Large intestine (tissue), 3 donors: Measurements from ENCODE around the gene TBC1D5. TPM values are rescaled to one million over a fixed set of nuclear protein-coding genes. Genes with fewer than 3 reads are reported as not detected.
A peak's percentile ranks its signal among the peaks of the same experiment; 100 is the strongest.
"Not testable (repeated sequence)": the region's sequence is repeated elsewhere in the genome, so short reads cannot be mapped to it uniquely, and the experiment has no call there.

ENCODE experiments used
- DNase-seq, 2 donors: peaks; one replicate each; pipeline versions ENCODE4 v3.0.0 to v3.0.0-alpha.2; 2013
- H3K27ac ChIP-seq: one replicate; pipeline ENCODE4 v1.5.1; 2013; ENCODE audit warnings: low read length
- H3K27me3 ChIP-seq: 2 replicates; pipeline ENCODE4 v1.6.1; 2013; ENCODE audit warnings: low read length; ENCODE audit not compliant: control insufficient read depth, insufficient read depth
- H3K36me3 ChIP-seq: 2 replicates; pipeline ENCODE4 v1.6.1; 2013; ENCODE audit warnings: low read length; ENCODE audit not compliant: control insufficient read depth, insufficient read depth
- H3K4me1 ChIP-seq: one replicate; pipeline ENCODE4 v1.6.1; 2013; ENCODE audit warnings: low read length; ENCODE audit not compliant: control insufficient read depth, insufficient read depth
- H3K4me3 ChIP-seq: one replicate; pipeline ENCODE4 v1.5.1; 2013; ENCODE audit warnings: low read length
- H3K9me3 ChIP-seq: one replicate; pipeline ENCODE4 v1.6.1; 2013; ENCODE audit warnings: mild to moderate bottlenecking, low read depth, low read length, moderate library complexity; ENCODE audit not compliant: control insufficient read depth
- WGBS: methylation state at CpG from one replicate; pipeline ENCODE4 v1.1.5; 2013; ENCODE audit warnings: low lambda C conversion rate; ENCODE audit not compliant: insufficient coverage; 5-methylcytosine and 5-hydroxymethylcytosine counted together
- polyA plus RNA-seq: library from polyadenylated mRNA; unstranded; fragments of 120-200 nt; gene quantifications from one replicate; pipeline ENCODE4 v1.2.1, GENCODE V29; 2013

The TBC1D5 gene
- polyA plus RNA-seq, 1 donor: 35.7 TPM

DNA sequence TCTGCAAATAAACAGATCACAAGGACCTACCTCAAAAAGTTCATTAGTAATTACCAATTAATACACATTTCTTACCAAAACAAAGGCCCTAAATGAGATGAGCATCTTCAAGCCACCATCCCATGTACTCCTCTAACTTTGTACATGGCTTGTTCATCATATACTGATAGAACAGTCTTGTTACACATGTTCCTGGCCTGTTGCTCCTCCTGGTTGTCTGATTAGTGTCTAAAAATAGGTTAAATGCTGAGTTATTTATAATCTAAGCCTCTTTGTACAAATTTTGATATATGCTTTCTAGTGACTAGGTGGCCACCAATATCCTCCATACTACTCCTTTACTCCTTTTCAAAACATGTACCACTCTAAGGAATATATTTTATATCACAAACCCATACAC lies 25.0 kb downstream of the TBC1D5 start:
- Histone ChIP-seq H3K9me3 (no peaks in the 10 kb centered on the region), H3K4me3 (no peak overlapping the region), H3K27me3 (no peaks in the 10 kb centered on the region), H3K4me1 (no peaks in the 10 kb centered on the region), H3K36me3 (peaks cover 15% of the 10 kb centered on the region), H3K27ac (no peak overlapping the region)
- DNase-seq: no peak

DNA sequence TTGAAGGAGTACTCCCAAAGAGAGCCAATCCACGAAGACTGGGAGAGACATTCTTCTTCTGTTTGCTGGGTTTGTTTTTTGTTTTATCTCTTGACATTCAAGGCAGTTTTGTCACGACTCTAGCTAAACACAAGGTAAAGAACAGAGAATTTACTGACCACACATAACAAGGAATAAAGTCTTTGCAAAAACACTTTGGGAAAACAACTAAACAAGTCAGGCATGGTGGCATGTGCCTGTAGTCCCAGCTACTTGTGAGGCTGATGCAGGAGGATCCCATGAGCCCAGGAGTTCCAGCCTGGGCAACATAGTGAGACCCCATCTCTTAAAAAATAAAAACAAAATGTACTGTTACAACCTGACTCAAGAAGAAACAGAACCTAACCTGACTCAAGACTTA lies 28.0 kb downstream of the TBC1D5 start:
- H3K27ac ChIP-seq: no peak overlapping the region
- no peak for DNase-seq
- WGBS: 100% methylated on average over 2 of the region's 2 CpGs

DNA sequence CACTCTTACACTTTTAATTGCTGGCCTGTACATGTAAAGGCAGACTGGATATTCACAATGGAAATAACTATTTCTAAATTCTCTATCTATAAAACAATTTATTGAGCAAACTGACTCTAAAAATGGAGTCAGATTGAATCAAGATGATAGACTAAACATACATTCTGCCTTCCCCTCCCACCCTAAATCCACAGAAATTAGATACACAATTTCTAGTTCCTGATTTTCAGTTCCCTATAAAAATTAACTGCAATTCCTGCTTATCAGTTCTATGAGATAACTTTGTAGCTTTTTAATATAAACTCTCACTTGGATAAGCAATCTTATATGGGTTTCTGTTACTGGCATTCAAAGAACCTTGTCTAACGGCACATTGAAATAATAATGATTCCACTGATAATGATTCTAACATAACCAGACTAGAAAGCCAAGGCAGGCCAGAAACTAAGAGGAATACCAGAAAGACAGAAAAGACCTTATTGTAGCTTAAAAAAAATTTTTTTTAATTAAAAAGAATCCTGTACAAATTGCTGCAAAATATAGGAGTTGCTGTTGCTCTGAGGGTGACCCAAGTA lies 33.1 kb downstream of the TBC1D5 start:
- H3K27ac ChIP-seq: no peak overlapping the region
- no peak for DNase-seq
- no peaks in the 10 kb centered on the region for H3K4me1 ChIP-seq
- no peak overlapping the region for H3K4me3 ChIP-seq
- peaks cover 8% of the 10 kb centered on the region for H3K9me3 ChIP-seq
- H3K27me3 ChIP-seq: no peaks in the 10 kb centered on the region
- H3K36me3 ChIP-seq: peaks cover 6% of the 10 kb centered on the region
- no CpG with 5 or more reads among the region's 1 CpG for WGBS

More for the DNA sequence above, 28.0 kb downstream of the TBC1D5 start:
- no peaks in the 10 kb centered on the region for H3K9me3 ChIP-seq
- H3K4me1 ChIP-seq: no peaks in the 10 kb centered on the region
- peaks cover 15% of the 10 kb centered on the region for H3K36me3 ChIP-seq
- H3K4me3 ChIP-seq: no peak overlapping the region
- H3K27me3 ChIP-seq: no peaks in the 10 kb centered on the region

DNA sequence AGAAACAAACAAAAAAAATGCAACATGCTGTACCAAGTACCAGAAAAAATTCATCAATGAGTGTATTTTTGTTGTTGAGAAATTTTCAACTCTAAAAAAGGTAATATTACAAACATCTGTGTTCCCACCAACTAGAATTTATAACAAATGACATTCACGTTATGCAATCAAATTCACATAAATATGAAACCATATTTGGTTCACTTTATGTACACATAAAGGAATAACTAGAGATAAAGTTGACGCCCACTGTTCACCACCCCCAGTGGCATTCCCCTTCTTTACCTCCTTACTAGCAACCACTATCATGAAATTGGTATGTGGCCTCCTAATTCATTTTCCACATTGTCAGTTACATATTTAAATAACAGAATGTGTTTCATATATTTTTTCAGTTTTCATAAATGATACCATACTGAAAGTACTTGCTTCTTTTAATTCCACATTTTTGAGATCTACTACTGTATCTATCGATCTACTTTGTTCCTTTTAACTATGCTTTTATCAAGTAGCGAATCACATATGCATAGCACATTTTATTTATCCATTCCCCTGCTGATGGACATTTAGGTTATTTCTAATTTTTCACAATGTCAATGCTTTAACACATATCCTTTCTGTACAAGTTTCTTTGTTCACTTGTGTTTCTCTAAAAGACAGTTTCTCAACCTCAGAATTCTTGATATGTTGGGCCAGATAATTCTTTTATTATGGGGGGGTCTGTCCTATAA lies 34.5 kb downstream of the TBC1D5 start:
- H3K27ac ChIP-seq: no peak overlapping the region
- H3K36me3 ChIP-seq: no peaks in the 10 kb centered on the region
- H3K9me3 ChIP-seq: peaks cover 8% of the 10 kb centered on the region
- no peak overlapping the region for H3K4me3 ChIP-seq
- DNase-seq: no peak
- WGBS: 75% methylated on average over 2 of the region's 4 CpGs
- no peaks in the 10 kb centered on the region for H3K4me1 ChIP-seq
- H3K27me3 ChIP-seq: no peaks in the 10 kb centered on the region

DNA sequence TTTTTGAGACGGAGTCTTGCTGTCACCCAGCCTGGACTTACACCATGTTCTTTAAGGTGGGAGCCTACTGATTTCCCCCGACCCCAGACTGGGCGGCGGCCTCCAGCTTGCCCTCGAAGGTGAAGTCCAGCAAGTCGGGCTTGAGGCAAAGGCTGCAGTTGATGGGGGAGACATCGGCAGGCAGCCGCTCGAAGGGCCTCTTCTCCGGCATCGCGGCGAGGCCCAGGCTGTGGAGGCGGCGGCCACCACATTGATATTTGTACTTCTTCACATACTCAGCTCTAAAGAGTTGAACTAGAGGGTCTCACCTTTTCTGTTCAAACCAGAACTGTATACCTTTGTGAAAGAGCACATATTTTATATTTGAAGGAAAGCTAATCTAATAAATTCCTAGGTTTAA lies 36.4 kb downstream of the TBC1D5 start:
- not testable (repeated sequence) for H3K4me3 ChIP-seq, H3K27me3 ChIP-seq, DNase-seq, H3K4me1 ChIP-seq, H3K36me3 ChIP-seq, H3K27ac ChIP-seq, H3K9me3 ChIP-seq
- no CpG with 5 or more reads among the region's 15 CpGs for WGBS

DNA sequence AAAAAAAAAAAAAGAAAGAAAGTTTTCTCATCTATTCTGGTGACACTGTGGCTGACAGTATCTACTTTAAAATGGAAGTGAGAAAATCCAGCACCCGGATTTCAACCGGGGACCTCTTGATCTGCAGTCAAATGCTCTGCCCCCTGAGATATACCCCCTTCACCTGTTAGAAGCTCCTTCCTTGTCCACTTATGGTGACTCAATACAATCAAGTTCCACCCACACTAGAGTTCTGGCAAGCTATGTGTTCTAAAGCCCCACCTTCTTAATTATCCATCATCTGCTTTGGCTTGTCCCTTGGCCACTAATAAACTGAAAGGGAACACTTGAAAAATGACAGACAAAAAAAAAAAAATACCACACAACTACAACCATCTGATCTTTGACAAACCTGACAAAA lies 42.6 kb downstream of the TBC1D5 start:
- not testable (repeated sequence) for H3K9me3 ChIP-seq, H3K4me1 ChIP-seq, H3K4me3 ChIP-seq, H3K27me3 ChIP-seq, DNase-seq, H3K27ac ChIP-seq, H3K36me3 ChIP-seq
- 100% methylated on average over 1 of the region's 2 CpGs for WGBS

DNA sequence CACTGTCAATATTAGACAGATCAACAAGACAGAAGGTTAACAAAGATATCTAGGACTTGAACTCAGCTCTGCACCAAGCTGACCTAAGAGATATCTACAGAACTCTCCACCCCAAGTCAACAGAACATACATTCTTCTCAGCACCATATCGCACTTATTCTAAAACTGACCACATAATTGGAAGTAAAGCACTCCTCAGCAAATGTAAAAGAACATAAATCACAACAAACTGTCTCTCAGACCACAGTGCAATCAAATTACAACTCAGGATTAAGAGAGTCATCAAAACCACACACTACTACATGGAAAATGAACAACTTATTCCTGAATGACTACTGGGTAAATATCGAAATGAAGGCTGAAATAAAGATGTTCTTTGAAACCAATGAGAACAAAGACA lies 46.8 kb downstream of the TBC1D5 start:
- H3K36me3 ChIP-seq, DNase-seq, H3K4me1 ChIP-seq, H3K27ac ChIP-seq, H3K9me3 ChIP-seq, H3K4me3 ChIP-seq, H3K27me3 ChIP-seq: not testable (repeated sequence)
- WGBS: 88% methylated on average over 1 of the region's 2 CpGs

DNA sequence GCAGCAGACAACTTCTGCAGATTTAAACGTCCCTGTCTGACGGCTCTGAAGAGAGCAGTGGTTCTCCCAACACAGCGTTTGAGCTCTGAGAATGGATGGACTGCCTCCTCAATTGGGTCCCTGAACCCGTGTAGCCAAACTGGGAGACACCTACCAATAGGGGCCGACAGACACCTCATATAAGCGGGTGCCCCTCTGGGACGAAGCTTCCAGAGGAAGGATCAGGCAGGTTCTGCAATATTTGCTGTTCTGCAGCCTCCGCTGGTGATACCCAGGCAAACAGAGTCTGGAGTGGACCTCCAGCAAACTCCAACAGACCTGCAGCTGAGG lies 48.8 kb downstream of the TBC1D5 start:
- not testable (repeated sequence) for DNase-seq, H3K27ac ChIP-seq, H3K4me3 ChIP-seq, H3K4me1 ChIP-seq, H3K36me3 ChIP-seq, H3K9me3 ChIP-seq, H3K27me3 ChIP-seq
- WGBS: 80% methylated on average over 1 of the region's 8 CpGs

DNA sequence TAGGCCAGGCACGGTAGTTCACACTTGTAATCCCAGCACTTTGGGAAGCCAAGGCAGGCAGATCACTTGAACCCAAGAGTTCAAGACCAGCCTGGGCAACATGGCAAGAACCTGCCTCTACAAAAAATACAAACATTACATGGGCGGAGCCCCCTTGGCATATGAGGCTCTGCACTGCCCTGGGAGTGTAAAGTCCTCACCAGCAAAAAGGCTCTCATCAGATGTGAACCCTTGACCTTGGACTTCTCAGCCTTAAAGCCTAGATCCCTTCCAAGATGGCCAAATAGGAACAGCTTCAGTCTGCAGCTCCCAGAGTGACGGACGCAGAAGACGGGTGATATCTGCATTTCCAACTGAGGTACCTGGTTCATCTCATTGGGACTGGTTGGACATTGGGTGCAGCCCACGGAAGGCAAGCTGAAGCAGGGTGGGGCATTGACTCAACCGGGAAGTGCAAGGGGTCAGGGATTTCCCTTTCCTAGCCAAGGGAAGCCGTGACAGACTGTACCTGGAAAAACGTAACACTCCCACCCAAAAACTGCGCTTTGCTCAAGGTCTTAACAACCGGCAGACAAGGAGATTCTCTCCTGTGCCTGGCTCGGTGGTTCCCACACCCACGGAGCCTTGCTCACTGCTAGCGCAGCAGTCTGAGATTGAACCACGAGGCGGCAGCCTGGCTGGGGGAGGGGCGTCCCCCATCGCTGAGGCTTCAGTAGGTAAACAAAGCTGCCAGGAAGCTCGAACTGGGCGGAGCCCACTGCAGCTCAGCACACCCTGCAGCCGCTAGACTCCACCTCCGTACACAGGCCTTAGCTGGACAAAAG lies 49.4 kb downstream of the TBC1D5 start:
- DNase-seq, H3K27me3 ChIP-seq, H3K27ac ChIP-seq, H3K9me3 ChIP-seq, H3K4me1 ChIP-seq, H3K4me3 ChIP-seq, H3K36me3 ChIP-seq: not testable (repeated sequence)
- no CpG with 5 or more reads among the region's 22 CpGs for WGBS

DNA sequence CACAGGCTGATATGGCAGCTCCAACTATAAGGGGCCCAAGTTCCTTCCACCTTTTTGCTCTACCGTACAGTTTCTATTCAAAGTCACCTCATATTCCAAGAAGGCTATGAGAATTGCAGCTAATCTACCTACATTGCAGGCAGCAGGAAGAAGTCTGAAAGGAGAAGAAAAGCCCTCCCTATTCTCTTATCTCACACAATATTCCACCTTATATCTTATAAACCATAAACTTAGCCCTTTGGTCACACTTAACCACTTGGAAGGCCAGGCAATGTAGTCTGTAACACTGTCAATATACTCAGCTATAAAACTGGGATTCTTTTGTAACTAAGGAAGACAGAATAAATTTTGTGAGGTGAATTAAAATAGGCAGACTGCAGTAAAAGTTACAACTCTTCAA lies 54.9 kb downstream of the TBC1D5 start:
- Histone ChIP-seq H3K27ac (peak overlapping the region; percentile 46), H3K4me1 (no peaks in the 10 kb centered on the region), H3K4me3 (no peak overlapping the region), H3K36me3 (no peaks in the 10 kb centered on the region), H3K9me3 (peaks cover 2% of the 10 kb centered on the region), H3K27me3 (no peaks in the 10 kb centered on the region)
- DNase-seq: peak; percentile 55 to 83
- WGBS: 20% methylated on average over 1 of the region's 1 CpG
